OCI-LY3 (cell line): Measurements from ENCODE around the gene GGTLC3.
"Not testable (repeated sequence)": the region's sequence is repeated elsewhere in the genome, so short reads cannot be mapped to it uniquely, and the experiment has no call there.

Source experiments
- CTCF ChIP-seq: fragments of 200-600, 300-600 bp; sonication (generic); IDR thresholded peaks from 2 replicates; pipeline ENCODE4 v1.5.1; 2014; ENCODE audit warnings: antibody characterized with exemption, low read length, low read depth
- EZH2phosphoT487 ChIP-seq: fragments of 200-600 bp; shearing (Covaris generic); IDR thresholded peaks from 2 replicates; pipeline ENCODE4 v1.6.1; 2018; ENCODE audit warnings: antibody characterized with exemption, mixed run types, low read depth

GRCh38 chr22:18560099-18560974 lies 42.4 kb upstream of the GGTLC3 start:
- not testable (repeated sequence) for TF ChIP-seq CTCF, EZH2phosphoT487
